ENCODE data around the gene BPIFB3. TPM values are rescaled to one million over a fixed set of nuclear protein-coding genes. Genes with fewer than 3 reads are reported as not detected.
A peak's percentile ranks its signal among the peaks of the same experiment; 100 is the strongest.

The BPIFB3 gene
- total and polyA plus RNA-seq, 2 of the 13 experiments (the other 11 are each of a cell fraction or from before 2014, with no cell fraction given) = 0.09 TPM; not detected in 1

DNA sequence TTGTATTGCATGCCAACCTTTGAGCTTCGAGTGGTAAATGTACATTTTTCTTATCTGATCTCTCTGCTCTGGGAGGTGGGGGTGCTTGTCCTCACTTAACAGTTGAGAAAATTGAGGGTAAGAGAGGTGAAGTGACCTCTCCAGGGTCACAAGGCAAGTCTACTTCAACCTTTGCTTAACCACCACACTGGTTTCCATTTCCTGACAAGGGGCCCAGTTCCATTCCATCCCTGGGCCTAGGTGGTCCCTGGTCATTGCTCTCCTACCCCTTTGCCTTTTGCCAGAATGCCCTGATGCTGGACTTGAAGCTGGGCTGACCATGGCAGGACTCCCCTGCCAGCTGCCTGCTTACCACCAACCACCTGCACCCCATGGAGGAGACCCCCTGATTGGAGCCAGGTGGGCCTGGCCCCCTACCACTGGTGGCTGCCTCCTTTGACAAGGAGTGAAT is 9.9 kb upstream of the BPIFB3 start (continued):
- 0 out of 2 replicates have a peak, but pooled peaks have one; percentile 5 for TF ChIP-seq SIX1 (CRISPR knock-in tag; IDR thresholded peaks at IDR 0.05; ENCODE audit: borderline replicate concordance)
- TF ChIP-seq ZNF550 (CRISPR knock-in tag; IDR thresholded peaks at IDR 0.05; ENCODE audit: borderline replicate concordance) = 0 out of 2 replicates have a peak, but pooled peaks have one; percentile 58
- TF ChIP-seq PPARG (CRISPR knock-in tag; conservative IDR thresholded peaks at IDR 0.05) = no peak; the same call in 1 of the 2 replicates
- no peak for TF ChIP-seq SAFB2 (CRISPR knock-in tag; IDR thresholded peaks at IDR 0.05; ENCODE audit: borderline replicate concordance, low read depth)
- TF ChIP-seq CEBPG (CRISPR knock-in tag; IDR thresholded peaks at IDR 0.05) = no peak
- TF ChIP-seq, protein P1, sequence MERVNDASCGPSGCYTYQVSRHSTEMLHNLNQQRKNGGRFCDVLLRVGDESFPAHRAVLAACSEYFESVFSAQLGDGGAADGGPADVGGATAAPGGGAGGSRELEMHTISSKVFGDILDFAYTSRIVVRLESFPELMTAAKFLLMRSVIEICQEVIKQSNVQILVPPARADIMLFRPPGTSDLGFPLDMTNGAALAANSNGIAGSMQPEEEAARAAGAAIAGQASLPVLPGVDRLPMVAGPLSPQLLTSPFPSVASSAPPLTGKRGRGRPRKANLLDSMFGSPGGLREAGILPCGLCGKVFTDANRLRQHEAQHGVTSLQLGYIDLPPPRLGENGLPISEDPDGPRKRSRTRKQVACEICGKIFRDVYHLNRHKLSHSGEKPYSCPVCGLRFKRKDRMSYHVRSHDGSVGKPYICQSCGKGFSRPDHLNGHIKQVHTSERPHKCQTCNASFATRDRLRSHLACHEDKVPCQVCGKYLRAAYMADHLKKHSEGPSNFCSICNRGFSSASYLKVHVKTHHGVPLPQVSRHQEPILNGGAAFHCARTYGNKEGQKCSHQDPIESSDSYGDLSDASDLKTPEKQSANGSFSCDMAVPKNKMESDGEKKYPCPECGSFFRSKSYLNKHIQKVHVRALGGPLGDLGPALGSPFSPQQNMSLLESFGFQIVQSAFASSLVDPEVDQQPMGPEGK (CRISPR knock-in tag; IDR thresholded peaks at IDR 0.05) = peak; percentile 69
- TF ChIP-seq ZNF746 (CRISPR knock-in tag; IDR thresholded peaks at IDR 0.05) = no peak; the same call in 1 of the 2 replicates
- TF ChIP-seq, protein P2, sequence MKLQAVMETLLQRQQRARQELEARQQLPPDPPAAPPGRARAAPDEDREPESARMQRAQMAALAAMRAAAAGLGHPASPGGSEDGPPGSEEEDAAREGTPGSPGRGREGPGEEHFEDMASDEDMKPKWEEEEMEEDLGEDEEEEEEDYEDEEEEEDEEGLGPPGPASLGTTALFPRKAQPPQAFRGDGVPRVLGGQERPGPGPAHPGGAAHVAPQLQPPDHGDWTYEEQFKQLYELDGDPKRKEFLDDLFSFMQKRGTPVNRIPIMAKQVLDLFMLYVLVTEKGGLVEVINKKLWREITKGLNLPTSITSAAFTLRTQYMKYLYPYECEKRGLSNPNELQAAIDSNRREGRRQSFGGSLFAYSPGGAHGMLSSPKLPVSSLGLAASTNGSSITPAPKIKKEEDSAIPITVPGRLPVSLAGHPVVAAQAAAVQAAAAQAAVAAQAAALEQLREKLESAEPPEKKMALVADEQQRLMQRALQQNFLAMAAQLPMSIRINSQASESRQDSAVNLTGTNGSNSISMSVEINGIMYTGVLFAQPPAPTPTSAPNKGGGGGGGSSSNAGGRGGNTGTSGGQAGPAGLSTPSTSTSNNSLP (IDR thresholded peaks at IDR 0.05; ENCODE audit: low read depth, low read length) = peak; percentile 61; the same call in 1 of the 2 replicates
- peak; percentile 54 for TF ChIP-seq ESRRA (CRISPR knock-in tag; IDR thresholded peaks at IDR 0.05; ENCODE audit: low read depth)
- TF ChIP-seq ELF3 (CRISPR knock-in tag; IDR thresholded peaks at IDR 0.05) = no peak
- 0 out of 2 replicates have a peak, but pooled peaks have one; percentile 38 for TF ChIP-seq ZNF225 (CRISPR knock-in tag; IDR thresholded peaks at IDR 0.05)
- no peak for TF ChIP-seq NONO (IDR thresholded peaks at IDR 0.05)
- no peak for TF ChIP-seq NONO (CRISPR knock-in tag; conservative IDR thresholded peaks at IDR 0.05)
- TF ChIP-seq, protein P3, sequence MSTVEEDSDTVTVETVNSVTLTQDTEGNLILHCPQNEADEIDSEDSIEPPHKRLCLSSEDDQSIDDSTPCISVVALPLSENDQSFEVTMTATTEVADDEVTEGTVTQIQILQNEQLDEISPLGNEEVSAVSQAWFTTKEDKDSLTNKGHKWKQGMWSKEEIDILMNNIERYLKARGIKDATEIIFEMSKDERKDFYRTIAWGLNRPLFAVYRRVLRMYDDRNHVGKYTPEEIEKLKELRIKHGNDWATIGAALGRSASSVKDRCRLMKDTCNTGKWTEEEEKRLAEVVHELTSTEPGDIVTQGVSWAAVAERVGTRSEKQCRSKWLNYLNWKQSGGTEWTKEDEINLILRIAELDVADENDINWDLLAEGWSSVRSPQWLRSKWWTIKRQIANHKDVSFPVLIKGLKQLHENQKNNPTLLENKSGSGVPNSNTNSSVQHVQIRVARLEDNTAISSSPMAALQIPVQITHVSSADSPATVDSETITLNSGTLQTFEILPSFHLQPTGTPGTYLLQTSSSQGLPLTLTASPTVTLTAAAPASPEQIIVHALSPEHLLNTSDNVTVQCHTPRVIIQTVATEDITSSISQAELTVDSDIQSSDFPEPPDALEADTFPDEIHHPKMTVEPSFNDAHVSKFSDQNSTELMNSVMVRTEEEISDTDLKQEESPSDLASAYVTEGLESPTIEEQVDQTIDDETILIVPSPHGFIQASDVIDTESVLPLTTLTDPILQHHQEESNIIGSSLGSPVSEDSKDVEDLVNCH (CRISPR knock-in tag; IDR thresholded peaks at IDR 0.05) = no peak
- TF ChIP-seq, protein P4, sequence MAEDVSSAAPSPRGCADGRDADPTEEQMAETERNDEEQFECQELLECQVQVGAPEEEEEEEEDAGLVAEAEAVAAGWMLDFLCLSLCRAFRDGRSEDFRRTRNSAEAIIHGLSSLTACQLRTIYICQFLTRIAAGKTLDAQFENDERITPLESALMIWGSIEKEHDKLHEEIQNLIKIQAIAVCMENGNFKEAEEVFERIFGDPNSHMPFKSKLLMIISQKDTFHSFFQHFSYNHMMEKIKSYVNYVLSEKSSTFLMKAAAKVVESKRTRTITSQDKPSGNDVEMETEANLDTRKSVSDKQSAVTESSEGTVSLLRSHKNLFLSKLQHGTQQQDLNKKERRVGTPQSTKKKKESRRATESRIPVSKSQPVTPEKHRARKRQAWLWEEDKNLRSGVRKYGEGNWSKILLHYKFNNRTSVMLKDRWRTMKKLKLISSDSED (CRISPR knock-in tag; IDR thresholded peaks at IDR 0.05) = no peak
- no peak for TF ChIP-seq KLF6 (CRISPR knock-in tag; IDR thresholded peaks at IDR 0.05)
- TF ChIP-seq SMARCE1 (IDR thresholded peaks at IDR 0.05; ENCODE audit: borderline replicate concordance) = no peak
- 0 out of 2 replicates have a peak, but pooled peaks have one; percentile 83 for TF ChIP-seq SOX5 (CRISPR knock-in tag; IDR thresholded peaks at IDR 0.05; ENCODE audit: borderline replicate concordance)
- TF ChIP-seq ZNF235 (CRISPR knock-in tag; IDR thresholded peaks at IDR 0.05; ENCODE audit: borderline replicate concordance) = no peak
- no peak for TF ChIP-seq MTA3 (CRISPR knock-in tag; IDR thresholded peaks at IDR 0.05)
- TF ChIP-seq ATAD3A (CRISPR knock-in tag; IDR thresholded peaks at IDR 0.05) = no peak
- TF ChIP-seq, protein P5, sequence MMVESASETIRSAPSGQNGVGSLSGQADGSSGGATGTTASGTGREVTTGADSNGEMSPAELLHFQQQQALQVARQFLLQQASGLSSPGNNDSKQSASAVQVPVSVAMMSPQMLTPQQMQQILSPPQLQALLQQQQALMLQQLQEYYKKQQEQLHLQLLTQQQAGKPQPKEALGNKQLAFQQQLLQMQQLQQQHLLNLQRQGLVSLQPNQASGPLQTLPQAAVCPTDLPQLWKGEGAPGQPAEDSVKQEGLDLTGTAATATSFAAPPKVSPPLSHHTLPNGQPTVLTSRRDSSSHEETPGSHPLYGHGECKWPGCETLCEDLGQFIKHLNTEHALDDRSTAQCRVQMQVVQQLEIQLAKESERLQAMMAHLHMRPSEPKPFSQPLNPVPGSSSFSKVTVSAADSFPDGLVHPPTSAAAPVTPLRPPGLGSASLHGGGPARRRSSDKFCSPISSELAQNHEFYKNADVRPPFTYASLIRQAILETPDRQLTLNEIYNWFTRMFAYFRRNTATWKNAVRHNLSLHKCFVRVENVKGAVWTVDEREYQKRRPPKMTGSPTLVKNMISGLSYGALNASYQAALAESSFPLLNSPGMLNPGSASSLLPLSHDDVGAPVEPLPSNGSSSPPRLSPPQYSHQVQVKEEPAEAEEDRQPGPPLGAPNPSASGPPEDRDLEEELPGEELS (CRISPR knock-in tag; IDR thresholded peaks at IDR 0.05) = peak; percentile 63; the same call in 1 of the 2 replicates
- no peak for TF ChIP-seq ZNF598 (CRISPR knock-in tag; IDR thresholded peaks at IDR 0.05; ENCODE audit: borderline replicate concordance)
